Neuronal stem cell (in vitro differentiated cells): ENCODE results near the gene PPIL3.
A peak's percentile ranks its signal among the peaks of the same experiment; 100 is the strongest.

Experiments used
- DNase-seq: peaks from one replicate; pipeline ENCODE4 v3.0.0-alpha.2; 2013; ENCODE audit warnings: low spot score
- H2AFZ ChIP-seq: one replicate; pipeline ENCODE4 v1.6.1; 2013; ENCODE audit warnings: mild to moderate bottlenecking, low read length, inconsistent platforms
- H2AK5ac ChIP-seq: 2 replicates; pipeline ENCODE4 v1.6.1; 2013; ENCODE audit warnings: low read depth, mild to moderate bottlenecking, inconsistent platforms, low read length, moderate library complexity, mixed read lengths
- H2BK120ac ChIP-seq: 2 replicates; pipeline ENCODE4 v1.6.1; 2013; ENCODE audit warnings: low read depth, mild to moderate bottlenecking, inconsistent platforms, low read length, moderate library complexity, mixed read lengths
- H2BK12ac ChIP-seq: one replicate; pipeline ENCODE4 v1.6.1; 2013; ENCODE audit warnings: low read length, inconsistent platforms
- H2BK15ac ChIP-seq: 2 replicates; pipeline ENCODE4 v1.6.1; 2013; ENCODE audit warnings: mild to moderate bottlenecking, low read length, inconsistent platforms, mixed read lengths
- H2BK5ac ChIP-seq: one replicate; pipeline ENCODE4 v1.6.1; 2013; ENCODE audit warnings: inconsistent platforms, mild to moderate bottlenecking, low read length, moderate library complexity
- H3K14ac ChIP-seq: one replicate; pipeline ENCODE4 v1.6.1; 2013; ENCODE audit warnings: low read length, inconsistent platforms
- H3K18ac ChIP-seq: 2 replicates; pipeline ENCODE4 v1.6.1; 2013; ENCODE audit warnings: low read length, inconsistent platforms
- H3K23ac ChIP-seq: 2 replicates; pipeline ENCODE4 v1.6.1; 2013; ENCODE audit warnings: low read depth, mild to moderate bottlenecking, mixed read lengths, low read length, inconsistent platforms; ENCODE audit not compliant: poor library complexity
- H3K27ac ChIP-seq: replicated peaks from 3 replicates; pipeline ENCODE4 v1.5.1; 2013; ENCODE audit warnings: low read length, inconsistent platforms
- H3K27me3 ChIP-seq, 3 experiments: 2 replicates each; pipeline ENCODE4 v1.6.1; 2013; ENCODE audit warnings: low read length in 3 of 3, mild to moderate bottlenecking in 2 of 3, inconsistent platforms in 1 of 3, low read depth in 1 of 3, mixed read lengths in 1 of 3, moderate library complexity in 1 of 3; ENCODE audit not compliant: control insufficient read depth in 3 of 3, insufficient read depth in 3 of 3
- H3K36me3 ChIP-seq, 2 donors: replicated peaks in 1 of 2; 2 replicates each; pipeline ENCODE4 v1.6.1; 2013; ENCODE audit warnings: low read length in 2 of 2; ENCODE audit not compliant: control insufficient read depth in 2 of 2, insufficient read depth in 2 of 2
- H3K4ac ChIP-seq: 2 replicates; pipeline ENCODE4 v1.6.1; 2013; ENCODE audit warnings: inconsistent platforms, mild to moderate bottlenecking, low read length, moderate library complexity
- H3K4me1 ChIP-seq, 2 donors: 1 replicate in 1 of 2; 2 replicates in 1 of 2; pipeline ENCODE4 v1.6.1; 2013; ENCODE audit warnings: low read length in 2 of 2, low read depth in 1 of 2; ENCODE audit not compliant: control insufficient read depth in 2 of 2, insufficient read depth in 1 of 2
- H3K4me2 ChIP-seq: one replicate; pipeline ENCODE4 v1.6.1; 2013; ENCODE audit warnings: mild to moderate bottlenecking, low read length, inconsistent platforms; ENCODE audit not compliant: insufficient read depth, poor library complexity, severe bottlenecking
- H3K4me3 ChIP-seq, 2 donors: 2 replicates each; pipeline ENCODE4 v1.5.1; 2013; ENCODE audit warnings: low read length in 2 of 2, mild to moderate bottlenecking in 2 of 2, inconsistent platforms in 1 of 2, moderate library complexity in 1 of 2
- H3K79me1 ChIP-seq: one replicate; pipeline ENCODE4 v1.6.1; 2013; ENCODE audit warnings: low read depth, mild to moderate bottlenecking, inconsistent platforms, low read length, moderate library complexity
- H3K9ac ChIP-seq: one replicate; pipeline ENCODE4 v1.6.1; 2013; ENCODE audit warnings: mild to moderate bottlenecking, low read depth, low read length, inconsistent platforms; ENCODE audit not compliant: poor library complexity
- H3K9me3 ChIP-seq, 2 donors: replicated peaks in 1 of 2; 2 replicates each; pipeline versions ENCODE3 to v1.6.1; 2013; ENCODE audit warnings: low read length in 2 of 2, mild to moderate bottlenecking in 2 of 2, inconsistent platforms in 1 of 2, low read depth in 1 of 2, mixed read lengths in 1 of 2, moderate library complexity in 1 of 2; ENCODE audit not compliant: control insufficient read depth in 2 of 2, insufficient read depth in 1 of 2
- H4K8ac ChIP-seq: one replicate; pipeline ENCODE4 v1.6.1; 2013; ENCODE audit warnings: low read depth, mild to moderate bottlenecking, inconsistent platforms, low read length, moderate library complexity
- H4K91ac ChIP-seq: one replicate; pipeline ENCODE4 v1.6.1; 2013; ENCODE audit warnings: low read length, low read depth, mild to moderate bottlenecking, inconsistent platforms; ENCODE audit not compliant: poor library complexity
- WGBS, 2 donors: extraction: QIAGEN DNeasy Blood & Tissue Kit; methylation state at CpG; one replicate each; pipeline ENCODE4 v1.1.7; 2013; ENCODE audit warnings: missing lambda C conversion rate in 2 of 2, mixed read lengths in 1 of 2; ENCODE audit not compliant: insufficient read length in 2 of 2, insufficient replicate concordance in 1 of 2; ENCODE audit errors: extremely low coverage in 2 of 2; 5-methylcytosine and 5-hydroxymethylcytosine counted together

PPIL3 gene

DNA sequence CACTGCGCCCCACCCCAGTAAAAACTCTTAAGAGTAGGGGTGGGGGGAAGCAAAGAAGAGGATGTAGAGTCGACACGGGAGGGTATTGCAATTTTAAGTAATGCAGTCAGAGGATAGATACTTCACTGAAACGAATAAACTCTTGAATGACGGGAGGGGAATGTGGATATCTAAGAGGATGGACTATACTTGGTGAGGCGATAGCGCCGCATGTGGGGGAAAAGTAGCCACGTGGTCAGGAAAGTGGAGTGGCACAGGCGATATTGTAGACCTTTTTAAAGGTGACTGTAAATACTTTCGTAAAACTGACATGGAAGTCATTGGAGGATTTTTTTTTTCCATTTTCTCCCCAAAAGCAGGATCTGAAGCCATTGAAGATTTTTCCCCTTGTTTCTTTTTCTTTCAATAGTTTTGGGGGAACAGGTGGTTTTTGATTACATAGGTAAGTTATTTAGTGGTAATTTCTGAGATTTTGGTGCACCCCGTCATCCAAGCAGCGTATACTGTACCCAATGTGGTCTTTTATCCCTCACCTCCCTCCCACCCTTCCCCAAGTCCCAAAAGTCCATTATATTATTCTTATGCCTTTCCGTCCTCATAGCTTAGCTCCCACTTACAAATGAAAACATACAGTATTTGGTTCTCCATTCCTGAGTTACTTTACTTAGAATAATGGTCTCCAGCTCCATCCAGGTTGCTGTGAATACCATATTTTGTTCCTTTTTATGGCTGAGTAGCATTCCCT is 38.2 kb downstream of the PPIL3 start:
- H4K8ac ChIP-seq: no peak overlapping the region
- no CpG with 5 or more reads among the region's 14 CpGs for WGBS, 2 donors
- no peak overlapping the region for H2BK12ac ChIP-seq

DNA sequence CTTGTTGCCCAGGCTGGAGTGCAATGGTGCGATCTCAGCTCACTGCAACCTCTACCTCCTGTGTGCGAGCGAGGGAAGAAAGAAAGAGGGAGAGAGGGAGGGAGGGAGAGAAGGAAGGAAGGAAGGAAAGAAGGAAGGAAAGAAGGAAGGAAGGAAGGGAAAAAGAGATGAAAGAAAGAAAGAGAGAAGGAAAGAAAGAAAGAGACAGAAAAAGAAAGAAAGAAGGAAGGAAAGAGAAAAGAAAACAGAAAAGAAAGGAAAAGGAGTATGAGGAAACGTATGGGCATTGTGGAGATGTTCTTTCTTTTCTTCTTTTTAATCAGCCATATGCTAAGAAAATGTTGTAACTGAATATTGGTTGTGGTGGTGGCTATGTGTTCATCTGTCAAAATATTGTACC is 40.9 kb downstream of the PPIL3 start:
- no peak overlapping the region for H3K18ac ChIP-seq
- no peak overlapping the region for H2BK5ac ChIP-seq
- H3K4me1 ChIP-seq: no peaks in the 10 kb centered on the region
- H2AFZ ChIP-seq: no peak overlapping the region
- no peak overlapping the region for H2AK5ac ChIP-seq
- no peak overlapping the region for H3K14ac ChIP-seq
- no peak overlapping the region for H3K4me2 ChIP-seq
- no peak overlapping the region for H3K4me3 ChIP-seq
- no peak overlapping the region for H3K9ac ChIP-seq
- DNase-seq: no peak
- no CpG with 5 or more reads among the region's 4 CpGs for WGBS, 2 donors
- no peak overlapping the region for H4K91ac ChIP-seq
- H3K4ac ChIP-seq: no peak overlapping the region
- no peak overlapping the region for H2BK120ac ChIP-seq
- peaks cover 3 to 26% of the 10 kb centered on the region in 2 donors for H3K36me3 ChIP-seq
- H3K23ac ChIP-seq: no peak overlapping the region
- H3K27me3 ChIP-seq: no peaks in the 10 kb centered on the region
- H3K27ac ChIP-seq: no peak overlapping the region
- H4K8ac ChIP-seq: no peak overlapping the region
- H2BK15ac ChIP-seq: no peak overlapping the region
- H2BK12ac ChIP-seq: no peak overlapping the region
- no peaks in the 10 kb centered on the region for H3K9me3 ChIP-seq
- H3K79me1 ChIP-seq: no peaks in the 10 kb centered on the region

More for the DNA sequence above, 38.2 kb downstream of the PPIL3 start:
- Histone ChIP-seq H3K23ac (no peak overlapping the region), H3K79me1 (peaks cover 1% of the 10 kb centered on the region), H3K4me3 (no peak overlapping the region), H3K4me2 (no peak overlapping the region), H3K18ac (no peak overlapping the region), H3K4ac (no peak overlapping the region), H2AFZ (no peak overlapping the region), H4K91ac (no peak overlapping the region), H3K9ac (no peak overlapping the region), H2BK15ac (no peak overlapping the region), H3K9me3 (no peaks in the 10 kb centered on the region), H3K27ac (no peak overlapping the region), H3K27me3 (no peaks in the 10 kb centered on the region), H2BK5ac (no peak overlapping the region), H3K36me3 (peaks cover 17 to 53% of the 10 kb centered on the region in 2 donors), H3K14ac (no peak overlapping the region), H2AK5ac (no peak overlapping the region), H2BK120ac (no peak overlapping the region), H3K4me1 (no peaks in the 10 kb centered on the region)
- DNase-seq: no peak

DNA sequence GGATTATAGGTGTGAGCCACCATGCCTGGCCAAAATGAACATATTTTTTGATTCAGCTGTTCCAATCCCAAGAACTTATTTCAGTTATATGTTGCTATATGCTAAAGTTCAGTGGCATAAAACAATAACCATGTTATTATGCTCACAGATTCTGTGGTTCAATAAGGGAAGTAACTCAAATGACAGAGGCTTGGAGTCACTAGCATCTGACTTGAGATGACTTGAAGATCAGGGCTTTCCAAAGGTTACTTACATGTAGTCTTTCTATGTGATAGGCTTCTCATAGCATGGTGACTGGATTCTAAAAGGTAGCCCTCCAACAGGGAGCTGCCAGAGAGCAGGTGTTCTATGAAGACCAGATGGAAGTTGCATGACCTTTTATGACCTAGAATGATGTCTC is 41.6 kb downstream of the PPIL3 start:
- no peak overlapping the region for H3K27ac ChIP-seq
- no peak overlapping the region for H3K18ac ChIP-seq
- H3K4me2 ChIP-seq: no peak overlapping the region
- no peak overlapping the region for H2AFZ ChIP-seq
- H2BK15ac ChIP-seq: no peak overlapping the region
- H3K36me3 ChIP-seq: peaks cover 0 to 19% of the 10 kb centered on the region in 2 donors
- no peak overlapping the region for H2BK120ac ChIP-seq
- H2BK12ac ChIP-seq: no peak overlapping the region
- no peak overlapping the region for H4K91ac ChIP-seq
- H4K8ac ChIP-seq: no peak overlapping the region
- DNase-seq: no peak
- H2AK5ac ChIP-seq: no peak overlapping the region
- H3K9ac ChIP-seq: no peak overlapping the region
- H3K4me3 ChIP-seq: no peak overlapping the region
- H3K4me1 ChIP-seq: no peaks in the 10 kb centered on the region
- no peaks in the 10 kb centered on the region for H3K27me3 ChIP-seq
- H3K79me1 ChIP-seq: no peaks in the 10 kb centered on the region
- no peak overlapping the region for H3K23ac ChIP-seq
- H3K4ac ChIP-seq: no peak overlapping the region
- no peak overlapping the region for H2BK5ac ChIP-seq
- H3K9me3 ChIP-seq: no peaks in the 10 kb centered on the region
- H3K14ac ChIP-seq: no peak overlapping the region

DNA sequence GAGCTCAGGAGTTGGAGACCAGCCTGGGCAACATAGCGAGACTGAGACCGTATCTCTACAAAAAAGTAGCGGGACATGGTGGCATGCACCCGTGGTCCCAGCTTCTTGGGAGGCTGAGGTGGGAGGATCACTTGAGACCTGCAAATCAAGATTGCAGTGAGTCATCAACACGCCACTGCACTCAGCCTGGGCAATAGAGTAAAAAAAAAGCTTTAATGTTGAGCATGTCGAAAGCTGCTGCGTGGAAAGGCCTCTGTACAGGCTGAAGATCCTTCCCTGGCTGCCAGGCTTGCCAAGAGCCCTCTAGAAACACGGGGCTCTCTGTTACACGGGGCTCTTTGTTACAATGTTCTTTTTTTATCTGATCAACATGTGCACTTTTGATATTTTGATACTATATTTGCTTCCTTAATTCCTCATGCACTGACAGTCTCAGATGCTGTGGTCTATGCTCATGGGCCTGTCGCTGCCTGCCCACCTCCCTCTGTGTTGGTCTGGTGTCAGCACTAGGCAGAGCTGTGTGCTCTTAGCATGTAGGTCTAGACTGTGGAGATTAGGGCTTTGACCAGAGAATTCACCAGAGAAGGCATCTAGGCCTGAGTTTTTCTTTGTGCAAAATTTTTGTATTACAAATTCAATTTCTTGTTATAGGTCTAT is 43.1 kb downstream of the PPIL3 start:
- Histone ChIP-seq H2BK12ac (peak overlapping the region; percentile 41), H2BK120ac (no peak overlapping the region), H3K4me2 (no peak overlapping the region), H2BK5ac (no peak overlapping the region), H3K4me1 (no peaks in the 10 kb centered on the region), H3K4me3 (no peak overlapping the region), H2BK15ac (no peak overlapping the region), H3K36me3 (peaks cover 0 to 5% of the 10 kb centered on the region in 2 donors), H2AFZ (no peak overlapping the region), H4K91ac (no peak overlapping the region), H3K9ac (no peak overlapping the region), H3K4ac (no peak overlapping the region), H3K18ac (no peak overlapping the region), H3K79me1 (no peaks in the 10 kb centered on the region), H3K9me3 (no peaks in the 10 kb centered on the region), H3K23ac (no peak overlapping the region), H3K14ac (no peak overlapping the region), H2AK5ac (no peak overlapping the region), H3K27ac (no peak overlapping the region), H3K27me3 (no peaks in the 10 kb centered on the region), H4K8ac (no peak overlapping the region)
- no CpG with 5 or more reads among the region's 10 CpGs for WGBS, 2 donors
- DNase-seq: no peak
